ENCODE data around the gene TARBP1.
"Not testable (repeated sequence)": the region's sequence is repeated elsewhere in the genome, so short reads cannot be mapped to it uniquely, and the experiment has no call there.

The TARBP1 gene

GRCh38 chr1:234388094-234388493 is 90.9 kb downstream of the TARBP1 start:
- DNase-seq (ENCODE audit: low read depth in 2 of 2), result no peak

GRCh38 chr1:234386122-234386521 is 92.9 kb downstream of the TARBP1 start:
- DNase-seq (ENCODE audit: low read depth in 2 of 2), result no peak

GRCh38 chr1:234381699-234382555 is 97.1 kb downstream of the TARBP1 start:
- no peak for DNase-seq (ENCODE audit: low read depth in 2 of 2)

GRCh38 chr1:234379591-234380109 is 99.3 kb downstream of the TARBP1 start:
- not testable (repeated sequence) for DNase-seq (ENCODE audit: low read depth in 2 of 2)

GRCh38 chr1:234375672-234376071 is 103.3 kb downstream of the TARBP1 start:
- DNase-seq (ENCODE audit: low read depth in 2 of 2), result no peak

- no peak for DNase-seq (ENCODE audit: low read depth in 2 of 2)
These were observed 105.1 kb downstream of the TARBP1 start for GRCh38 chr1:234373959-234374254.

GRCh38 chr1:234373064-234373958 is 105.7 kb downstream of the TARBP1 start, which contains the start of gene COA6:
COA6 (plus strand) TSS chr1:234373456; CDS start chr1:234373467, 11 bp downstream.
- peak; percentile 85 to 87 for DNase-seq (ENCODE audit: low read depth in 2 of 2)

GRCh38 chr1:234372011-234372757 is 106.8 kb downstream of the TARBP1 start:
- DNase-seq (ENCODE audit: low read depth in 2 of 2), result no peak

- no peak for DNase-seq (ENCODE audit: low read depth in 2 of 2)
These were observed 107.6 kb downstream of the TARBP1 start for GRCh38 chr1:234371414-234371813.

GRCh38 chr1:234369784-234370183 is 109.2 kb downstream of the TARBP1 start:
- DNase-seq (ENCODE audit: low read depth in 2 of 2), result no peak

- DNase-seq (ENCODE audit: low read depth in 2 of 2), result no peak
These were observed 109.9 kb downstream of the TARBP1 start for GRCh38 chr1:234369033-234369430.

- no peak for DNase-seq (ENCODE audit: low read depth in 2 of 2)
These were observed 110.5 kb downstream of the TARBP1 start for GRCh38 chr1:234368320-234369032.

GRCh38 chr1:234362558-234362957 is 116.4 kb downstream of the TARBP1 start:
- DNase-seq (ENCODE audit: low read depth in 2 of 2), result no peak

GRCh38 chr1:234361102-234361603 is 117.8 kb downstream of the TARBP1 start:
- DNase-seq (ENCODE audit: low read depth in 2 of 2), result no peak

GRCh38 chr1:234357831-234358230 is 121.1 kb downstream of the TARBP1 start:
- DNase-seq (ENCODE audit: low read depth in 2 of 2), result no peak

- peak; percentile 32 to 36 for DNase-seq (ENCODE audit: low read depth in 2 of 2)
These were observed 122.2 kb downstream of the TARBP1 start for GRCh38 chr1:234356615-234357269.

GRCh38 chr1:234355782-234356510 is 123.0 kb downstream of the TARBP1 start:
- no peak for DNase-seq (ENCODE audit: low read depth in 2 of 2)

- no peak for DNase-seq (ENCODE audit: low read depth in 2 of 2)
These were observed 130.0 kb downstream of the TARBP1 start for GRCh38 chr1:234348964-234349363.

GRCh38 chr1:234345237-234345636 is 133.7 kb downstream of the TARBP1 start:
- DNase-seq (ENCODE audit: low read depth in 2 of 2), result no peak

- DNase-seq (ENCODE audit: low read depth in 2 of 2), result no peak
These were observed 136.2 kb downstream of the TARBP1 start for GRCh38 chr1:234342774-234343173.

Data from stimulated activated CD8-positive, alpha-beta memory T cell treated with anti-CD3 and anti-CD28 coated beads, Interleukin-15, amount 100 ng/mL, for 48 hours (primary cell).